ENCODE data around the gene SEC14L5.

Gene SEC14L5

GRCh38 chr16:5015887-5016286 is 57.8 kb downstream of the SEC14L5 start:
- DNase-seq (ENCODE audit: low spot score), result no peak

GRCh38 chr16:5016967-5017677 is 59.0 kb downstream of the SEC14L5 start:
- no peak for DNase-seq (ENCODE audit: low spot score)

GRCh38 chr16:5017678-5017969 is 59.5 kb downstream of the SEC14L5 start:
- no peak for DNase-seq (ENCODE audit: low spot score)

- DNase-seq (ENCODE audit: low spot score), result no peak
Measured at GRCh38 chr16:5018793-5019192, 60.7 kb downstream of the SEC14L5 start.

GRCh38 chr16:5019775-5020174 is 61.6 kb downstream of the SEC14L5 start:
- DNase-seq (ENCODE audit: low spot score), result no peak

GRCh38 chr16:5020551-5020950 is 62.4 kb downstream of the SEC14L5 start:
- DNase-seq (ENCODE audit: low spot score), result no peak

GRCh38 chr16:5022521-5022920 is 64.4 kb downstream of the SEC14L5 start:
- DNase-seq (ENCODE audit: low spot score), result no peak

- DNase-seq (ENCODE audit: low spot score), result no peak
Measured at GRCh38 chr16:5024632-5025031, 66.5 kb downstream of the SEC14L5 start.

GRCh38 chr16:5025171-5025632 is 67.1 kb downstream of the SEC14L5 start:
- DNase-seq (ENCODE audit: low spot score), result no peak

GRCh38 chr16:5026664-5027063 is 68.5 kb downstream of the SEC14L5 start:
- DNase-seq (ENCODE audit: low spot score), result no peak

- DNase-seq (ENCODE audit: low spot score), result no peak
Measured at GRCh38 chr16:5027086-5027485, 69.0 kb downstream of the SEC14L5 start.

- DNase-seq (ENCODE audit: low spot score), result no peak
Measured at GRCh38 chr16:5027575-5028235, 69.6 kb downstream of the SEC14L5 start.

- DNase-seq (ENCODE audit: low spot score), result no peak
Measured at GRCh38 chr16:5028950-5029475, 70.9 kb downstream of the SEC14L5 start.

GRCh38 chr16:5030251-5030870 is 72.2 kb downstream of the SEC14L5 start:
- DNase-seq (ENCODE audit: low spot score), result no peak

- no peak for DNase-seq (ENCODE audit: low spot score)
Measured at GRCh38 chr16:5031601-5032000, 73.5 kb downstream of the SEC14L5 start.

- no peak for DNase-seq (ENCODE audit: low spot score)
Measured at GRCh38 chr16:5032748-5033167, 74.6 kb downstream of the SEC14L5 start.

- peak; percentile 96 for DNase-seq (ENCODE audit: low spot score)
Measured at GRCh38 chr16:5033256-5034166, 75.4 kb downstream of the SEC14L5 start, which contains the start of gene NAGPA. NAGPA (minus strand) TSS chr16:5033935; CDS start chr16:5033914, 21 bp downstream.

GRCh38 chr16:5034167-5034523 is 76.0 kb downstream of the SEC14L5 start:
- DNase-seq (ENCODE audit: low spot score), result no peak

- no peak for DNase-seq (ENCODE audit: low spot score)
Measured at GRCh38 chr16:5035909-5036227, 77.7 kb downstream of the SEC14L5 start.

- no peak for DNase-seq (ENCODE audit: low spot score)
Measured at GRCh38 chr16:5036228-5037156, 78.4 kb downstream of the SEC14L5 start.

- DNase-seq (ENCODE audit: low spot score), result no peak
Measured at GRCh38 chr16:5040451-5040850, 82.3 kb downstream of the SEC14L5 start.
